HepG2 (cell line): ENCODE results near the gene TMEM116. TPM values are rescaled to one million over a fixed set of nuclear protein-coding genes. Genes with fewer than 3 reads are reported as not detected.
A peak's percentile ranks its signal among the peaks of the same experiment; 100 is the strongest.

Experiments
- ARNT2 ChIP-seq: sonication (generic); formaldehyde crosslinking; IDR thresholded peaks from 2 replicates; pipeline ENCODE4 v1.8.0; 2022; ENCODE audit warnings: mild to moderate bottlenecking, low read depth, missing genetic modification reagents, moderate library complexity
- EEA1 ChIP-seq: sonication (generic); formaldehyde crosslinking; IDR thresholded peaks from 2 replicates; pipeline ENCODE4 v1.5.1; 2020; ENCODE audit warnings: mild to moderate bottlenecking, missing genetic modification reagents, borderline replicate concordance
- ESRRA ChIP-seq: sonication (generic); formaldehyde crosslinking; IDR thresholded peaks from 2 replicates; pipeline ENCODE4 v1.5.1; 2020; ENCODE audit warnings: mild to moderate bottlenecking, low read depth, missing genetic modification reagents
- FOSL1 ChIP-seq: sonication (generic); formaldehyde crosslinking; IDR thresholded peaks from 2 replicates; pipeline ENCODE4 v1.9.0; 2021; ENCODE audit warnings: missing genetic modification reagents, borderline replicate concordance
- FOXK2 ChIP-seq: fragments of 450-650 bp; IDR thresholded peaks from 2 replicates; pipeline ENCODE4 v1.6.1; 2016
- HHEX ChIP-seq: IDR thresholded peaks from 2 replicates; pipeline ENCODE4 v1.6.1; 2016; ENCODE audit warnings: control low read depth
- HNRNPL ChIP-seq: fragments of 200-400 bp; formaldehyde crosslinking; IDR thresholded peaks from 2 replicates; pipeline ENCODE4 v1.6.1; 2017; ENCODE audit warnings: mild to moderate bottlenecking, low read depth, low read length
- IRF2 ChIP-seq: IDR thresholded peaks from 2 replicates; pipeline ENCODE4 v1.6.1; 2018; ENCODE audit warnings: missing genetic modification reagents, missing compliant biosample characterization
- KMT2A ChIP-seq: sonication (generic); formaldehyde crosslinking; IDR thresholded peaks from 2 replicates; pipeline ENCODE4 v1.4.0; 2020; ENCODE audit warnings: missing genetic modification reagents
- NRL ChIP-seq: sonication (generic); formaldehyde crosslinking; IDR thresholded peaks from 2 replicates; pipeline ENCODE4 v1.5.0; 2020; ENCODE audit warnings: missing genetic modification reagents, mild to moderate bottlenecking, moderate library complexity, borderline replicate concordance
- PBX3 ChIP-seq: sonication (generic); formaldehyde crosslinking; IDR thresholded peaks from 2 replicates; pipeline ENCODE4 v1.8.1; 2023; ENCODE audit warnings: missing genetic modification reagents, inconsistent platforms, borderline replicate concordance
- RARG ChIP-seq: sonication (generic); formaldehyde crosslinking; IDR thresholded peaks from 2 replicates; pipeline ENCODE4 v1.4.0; 2020; ENCODE audit warnings: low read depth, mild to moderate bottlenecking, missing genetic modification reagents
- SRSF9 ChIP-seq: fragments of 200-400 bp; formaldehyde crosslinking; IDR thresholded peaks from 2 replicates; pipeline ENCODE4 v1.6.1; 2018; ENCODE audit warnings: borderline replicate concordance, mild to moderate bottlenecking, low read depth, low read length; ENCODE audit not compliant: insufficient read depth, poor library complexity, severe bottlenecking
- STAT5B ChIP-seq: sonication (generic); formaldehyde crosslinking; IDR thresholded peaks from 2 replicates; pipeline ENCODE4 v1.4.0; 2020; ENCODE audit warnings: missing genetic modification reagents
- TEAD3 ChIP-seq: optimal IDR thresholded peaks from 2 replicates; pipeline ENCODE3; 2016; ENCODE audit warnings: borderline replicate concordance
- ZNF101 ChIP-seq: sonication (generic); formaldehyde crosslinking; IDR thresholded peaks from 2 replicates; pipeline ENCODE4 v1.4.0; 2020; ENCODE audit warnings: mild to moderate bottlenecking, low read depth, missing genetic modification reagents, borderline replicate concordance
- ZNF124 ChIP-seq: sonication (generic); formaldehyde crosslinking; IDR thresholded peaks from 2 replicates; pipeline ENCODE4 v1.4.0; 2020; ENCODE audit warnings: missing genetic modification reagents
- ZNF260 ChIP-seq: sonication (generic); formaldehyde crosslinking; IDR thresholded peaks from 2 replicates; pipeline ENCODE4 v1.4.0; 2020; ENCODE audit warnings: missing genetic modification reagents, low read depth, mild to moderate bottlenecking, borderline replicate concordance
- ZNF589 ChIP-seq: sonication (generic); formaldehyde crosslinking; conservative IDR thresholded peaks from 2 replicates; pipeline ENCODE4 v1.8.0; 2022; ENCODE audit warnings: mild to moderate bottlenecking, moderate library complexity, missing genetic modification reagents
- ZNF597 ChIP-seq: sonication (generic); formaldehyde crosslinking; IDR thresholded peaks from 2 replicates; pipeline ENCODE4 v1.5.0; 2020; ENCODE audit warnings: missing genetic modification reagents
- ZNF746 ChIP-seq: sonication (generic); formaldehyde crosslinking; IDR thresholded peaks from 2 replicates; pipeline ENCODE4 v1.8.0; 2022; ENCODE audit warnings: mild to moderate bottlenecking, missing genetic modification reagents
- polyA plus RNA-seq, 8 experiments: library from polyadenylated mRNA; depleted of rRNA in 3 of 8; stranded (reverse) in 7 of 8; unstranded in 1 of 8; fragments of >200 nt; fragmentation: Illumina TruSeq in 4 of 8; extraction: Trizol in 4 of 8; gene quantifications; 2 replicates each; pipeline versions ENCODE4 v1.2.1 to v1.2.3, GENCODE V29; 2011 to 2016; ENCODE audit warnings: low read depth in 4 of 8, missing spikeins in 1 of 8, mixed read lengths in 1 of 8; ENCODE audit not compliant: insufficient read depth in 1 of 8
- total RNA-seq, 5 experiments: library from RNA; depleted of rRNA; stranded (reverse); fragments of >200 nt; fragmentation: Illumina TruSeq; extraction: Trizol; gene quantifications; 2 replicates each; pipeline ENCODE4 v1.2.3, GENCODE V29; 2016; ENCODE audit warnings: low read depth in 1 of 5
- TF ChIP-seq, protein P1 (sequence below): sonication (generic); formaldehyde crosslinking; IDR thresholded peaks from 2 replicates; pipeline ENCODE4 v1.8.0; 2022; ENCODE audit warnings: missing genetic modification reagents, low read depth, mild to moderate bottlenecking, borderline replicate concordance
- TF ChIP-seq, protein P2 (sequence below): sonication (generic); formaldehyde crosslinking; IDR thresholded peaks from 2 replicates; pipeline ENCODE4; 2020; ENCODE audit warnings: missing genetic modification reagents, mild to moderate bottlenecking, borderline replicate concordance

Gene TMEM116
- total and polyA plus RNA-seq, 2 of the 13 experiments (the other 11 are each of a cell fraction or from before 2014, with no cell fraction given), result 14.0 to 17.8 TPM

DNA sequence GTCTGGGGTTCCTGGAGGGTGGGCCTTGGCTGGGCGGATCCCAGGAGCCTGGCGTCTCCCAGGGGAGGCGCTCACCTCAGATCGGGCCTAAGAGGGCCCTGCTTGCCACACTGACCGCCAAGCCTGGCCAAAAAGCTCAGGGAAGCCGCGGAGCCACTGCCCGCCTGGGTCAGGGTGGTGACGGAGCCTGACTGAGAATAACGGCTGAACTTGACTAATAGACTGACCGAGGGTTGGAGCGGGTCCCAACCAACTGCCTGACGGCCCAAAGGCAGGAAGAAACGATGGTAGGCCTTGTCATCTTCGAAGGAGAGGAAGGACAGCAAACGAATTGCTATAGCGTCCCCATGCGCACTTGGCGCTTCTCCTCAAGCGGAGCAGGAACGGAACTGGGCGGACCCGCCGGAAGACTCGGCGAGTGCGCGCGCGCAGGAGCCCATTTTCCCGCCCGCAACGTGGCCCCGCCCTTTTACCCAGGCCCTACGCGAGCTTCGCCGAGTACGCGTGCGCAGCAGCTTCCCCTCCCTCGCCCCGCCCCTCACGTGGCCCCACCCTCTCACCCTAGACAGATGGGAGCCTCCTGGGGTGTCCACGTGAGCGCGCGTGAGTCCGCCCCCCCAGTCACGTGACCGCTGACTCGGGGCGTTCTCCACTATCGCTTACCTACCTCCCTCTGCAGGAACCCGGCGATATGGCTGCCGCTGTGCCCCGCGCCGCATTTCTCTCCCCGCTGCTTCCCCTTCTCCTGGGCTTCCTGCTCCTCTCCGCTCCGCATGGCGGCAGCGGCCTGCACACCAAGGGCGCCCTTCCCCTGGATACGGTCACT lies at the start of gene TMEM116, which contains the start of gene ERP29 (continued):
- TF ChIP-seq ZNF746 (CRISPR knock-in tag) (no peak; the same call in 1 of the 2 replicates), IRF2 (CRISPR knock-in tag) (peak; percentile 68; the same call in 1 of the 2 replicates), ESRRA (CRISPR knock-in tag) (no peak), RARG (CRISPR knock-in tag) (no peak; the same call in 1 of the 2 replicates), HNRNPL (no peak; the same call in 1 of the 2 replicates), PBX3 (CRISPR knock-in tag) (no peak), FOSL1 (CRISPR knock-in tag) (no peak; the same call in 1 of the 2 replicates), KMT2A (peak; percentile 7), FOXK2 (no peak), ZNF260 (CRISPR knock-in tag) (no peak), TEAD3 (CRISPR knock-in tag) (peak; percentile 11), NRL (CRISPR knock-in tag) (peak; percentile 55), ZNF589 (CRISPR knock-in tag) (peak; percentile 20; the same call in 1 of the 2 replicates), ZNF101 (CRISPR knock-in tag) (no peak), SRSF9 (no peak), ZNF124 (CRISPR knock-in tag) (peak; percentile 51; the same call in 1 of the 2 replicates), HHEX (CRISPR knock-in tag) (no peak), ZNF597 (CRISPR knock-in tag) (no peak), STAT5B (no peak), EEA1 (CRISPR knock-in tag) (peak; percentile 69; the same call in 1 of the 2 replicates), ARNT2 (CRISPR knock-in tag) (peak; percentile 51; the same call in 1 of the 2 replicates)
- TF ChIP-seq, protein P1, sequence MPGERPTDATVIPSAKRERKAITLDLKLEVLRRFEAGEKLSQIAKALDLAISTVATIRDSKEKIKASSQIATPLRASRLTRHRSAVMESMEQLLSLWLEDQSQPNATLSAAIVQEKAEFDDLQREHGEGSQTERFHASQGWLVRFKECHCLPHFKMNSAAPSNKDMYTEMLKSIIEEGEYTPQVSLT (CRISPR knock-in tag), result no peak
- TF ChIP-seq, protein P2, sequence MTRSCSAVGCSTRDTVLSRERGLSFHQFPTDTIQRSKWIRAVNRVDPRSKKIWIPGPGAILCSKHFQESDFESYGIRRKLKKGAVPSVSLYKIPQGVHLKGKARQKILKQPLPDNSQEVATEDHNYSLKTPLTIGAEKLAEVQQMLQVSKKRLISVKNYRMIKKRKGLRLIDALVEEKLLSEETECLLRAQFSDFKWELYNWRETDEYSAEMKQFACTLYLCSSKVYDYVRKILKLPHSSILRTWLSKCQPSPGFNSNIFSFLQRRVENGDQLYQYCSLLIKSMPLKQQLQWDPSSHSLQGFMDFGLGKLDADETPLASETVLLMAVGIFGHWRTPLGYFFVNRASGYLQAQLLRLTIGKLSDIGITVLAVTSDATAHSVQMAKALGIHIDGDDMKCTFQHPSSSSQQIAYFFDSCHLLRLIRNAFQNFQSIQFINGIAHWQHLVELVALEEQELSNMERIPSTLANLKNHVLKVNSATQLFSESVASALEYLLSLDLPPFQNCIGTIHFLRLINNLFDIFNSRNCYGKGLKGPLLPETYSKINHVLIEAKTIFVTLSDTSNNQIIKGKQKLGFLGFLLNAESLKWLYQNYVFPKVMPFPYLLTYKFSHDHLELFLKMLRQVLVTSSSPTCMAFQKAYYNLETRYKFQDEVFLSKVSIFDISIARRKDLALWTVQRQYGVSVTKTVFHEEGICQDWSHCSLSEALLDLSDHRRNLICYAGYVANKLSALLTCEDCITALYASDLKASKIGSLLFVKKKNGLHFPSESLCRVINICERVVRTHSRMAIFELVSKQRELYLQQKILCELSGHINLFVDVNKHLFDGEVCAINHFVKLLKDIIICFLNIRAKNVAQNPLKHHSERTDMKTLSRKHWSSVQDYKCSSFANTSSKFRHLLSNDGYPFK (CRISPR knock-in tag), result no peak; the same call in none of the 2 replicates
